Uterus (tissue), 4 donors: ENCODE results near the gene DMKN. TPM values are rescaled to one million over a fixed set of nuclear protein-coding genes. Genes with fewer than 3 reads are reported as not detected.

Experiments
- DNase-seq, 2 donors: peaks; one replicate each; pipeline ENCODE4 v3.0.0-alpha.2; 2019 to 2020
- H3K27ac ChIP-seq, 2 donors: fragments of 200-600 bp; sonication (generic); 1 replicate in 1 of 2; 2 replicates in 1 of 2; pipeline ENCODE4 v1.5.1; 2016 to 2018
- H3K27me3 ChIP-seq, 2 donors: fragments of 200-600 bp; sonication (generic); one replicate each; pipeline ENCODE4 v1.5.1; 2018 to 2019; ENCODE audit warnings: control low read depth in 1 of 2
- H3K36me3 ChIP-seq, 2 donors: fragments of 200-600 bp; sonication (generic); one replicate each; pipeline ENCODE4 v1.5.1; 2019; ENCODE audit warnings: control low read depth in 1 of 2
- H3K4me1 ChIP-seq, 2 donors: fragments of 200-600 bp; sonication (generic); one replicate each; pipeline ENCODE4 v1.5.1; 2018 to 2019; ENCODE audit warnings: control low read depth in 1 of 2
- H3K4me3 ChIP-seq, 2 donors: fragments of 200-600 bp; sonication (generic); 1 replicate in 1 of 2; 2 replicates in 1 of 2; pipeline ENCODE4 v1.5.1; 2018 to 2019; ENCODE audit warnings: mild to moderate bottlenecking in 1 of 2
- H3K9me3 ChIP-seq, 2 donors: fragments of 200-600 bp; sonication (generic); one replicate each; pipeline ENCODE4 v1.5.1; 2019; ENCODE audit warnings: control low read depth in 1 of 2
- CTCF ChIP-seq, 4 experiments: fragments of 200-600 bp in 2 of 4; fragments of 450-650 bp in 2 of 4; sonication (generic) in 2 of 4; IDR thresholded peaks; one replicate each; pipeline ENCODE4 v1.5.1; 2016 to 2019; ENCODE audit warnings: antibody characterized with exemption in 4 of 4, mild to moderate bottlenecking in 2 of 4, moderate library complexity in 1 of 4
- POLR2A ChIP-seq, 2 donors: fragments of 450-650 bp; IDR thresholded peaks; one replicate each; pipeline ENCODE4 v1.6.1; 2016; ENCODE audit warnings: antibody characterized with exemption in 2 of 2, mild to moderate bottlenecking in 1 of 2, moderate library complexity in 1 of 2
- intact Hi-C: fragments of 100-400 bp; cut with DNase I; formaldehyde crosslinking; loops from one replicate; pipeline ENCODE4 v1.15.1; 2023; ENCODE audit warnings: low total_unique reads
- total RNA-seq, 4 donors: library from RNA; depleted of rRNA in 3 of 4; stranded (reverse); fragments of >200 nt in 3 of 4; gene quantifications; one replicate each; pipeline versions ENCODE4 v1.1.0 to v1.2.4, GENCODE V29; 2014 to 2023
- donor health status: DM: yes; HTN: yes; CAD: no.

The DMKN gene
- total RNA-seq, 4 donors from 2014 or later: 4.4 to 73.7 (median 39.5) TPM

- intact Hi-C loops: no loop called here
- H3K4me1 ChIP-seq: peaks cover 0 to 3% of the 10 kb centered on the region in 2 donors
- peaks cover 10 to 11% of the 10 kb centered on the region in 2 donors for H3K27me3 ChIP-seq
- no peak for DNase-seq
- H3K9me3 ChIP-seq: no peaks in the 10 kb centered on the region
- TF ChIP-seq POLR2A (IDR thresholded peaks at IDR 0.05) (no peak), CTCF (IDR thresholded peaks at IDR 0.05) (no peak)
- H3K4me3 ChIP-seq: no peak overlapping the region
- H3K36me3 ChIP-seq: no peaks in the 10 kb centered on the region
- no peak overlapping the region for H3K27ac ChIP-seq
Measured at GRCh38 chr19:35554076-35554475, 40.6 kb upstream of the DMKN start.

- Histone ChIP-seq H3K4me1 (peaks cover 0 to 3% of the 10 kb centered on the region in 2 donors), H3K4me3 (no peak overlapping the region), H3K27ac (no peak overlapping the region), H3K36me3 (no peaks in the 10 kb centered on the region), H3K9me3 (no peaks in the 10 kb centered on the region), H3K27me3 (peaks cover 5 to 10% of the 10 kb centered on the region in 2 donors)
- intact Hi-C loops: no loop called here
- no peak for DNase-seq
- TF ChIP-seq POLR2A (IDR thresholded peaks at IDR 0.05) (no peak), CTCF (IDR thresholded peaks at IDR 0.05) (no peak)
Measured at GRCh38 chr19:35553385-35554000, 40.0 kb upstream of the DMKN start.

DNA sequence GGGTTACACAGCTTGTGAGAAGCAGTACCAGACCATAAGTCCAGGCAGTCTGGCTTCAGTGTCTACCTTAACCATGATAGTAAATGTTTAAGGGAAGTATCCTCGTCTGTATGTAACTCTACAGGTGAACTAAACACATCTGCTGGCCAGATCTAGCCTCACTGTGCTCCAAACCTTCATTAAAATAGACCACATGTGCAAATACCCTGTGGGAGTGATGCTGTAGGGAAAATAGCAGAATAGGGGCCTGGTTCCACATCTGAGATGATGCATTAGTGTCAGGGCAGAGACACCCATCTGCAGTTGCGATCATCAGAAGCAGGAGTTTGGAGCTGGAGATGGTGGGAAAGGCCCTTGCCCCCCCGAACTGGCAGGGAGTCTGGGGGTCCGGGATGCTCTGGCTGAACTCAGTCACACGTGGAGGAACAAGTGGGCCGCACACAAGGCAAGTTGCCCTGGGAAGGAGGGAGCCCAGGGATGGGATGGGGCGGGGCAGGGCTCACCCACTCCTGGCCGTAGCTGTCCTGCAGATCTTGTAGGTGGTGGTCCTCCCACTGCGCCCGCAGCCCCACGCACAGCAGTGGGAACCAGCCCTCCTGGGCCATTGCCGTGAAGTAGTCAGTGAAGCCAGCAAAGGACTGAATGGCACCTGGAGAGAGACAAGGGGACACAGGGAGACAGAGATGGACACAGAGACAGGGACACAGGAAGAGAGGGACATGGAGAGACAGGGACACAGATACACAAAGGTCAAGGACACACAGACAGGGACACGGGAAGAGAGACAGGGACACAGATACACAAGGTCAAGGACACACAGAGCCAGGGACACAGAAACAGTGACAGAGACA, 39.3 kb upstream of the DMKN start:
- intact Hi-C loops: no loop called here
- no peak for TF ChIP-seq POLR2A (IDR thresholded peaks at IDR 0.05)
- no peak for TF ChIP-seq CTCF (IDR thresholded peaks at IDR 0.05)
- Histone ChIP-seq H3K4me3 (no peak overlapping the region), H3K27me3 (peaks cover 0 to 2% of the 10 kb centered on the region in 2 donors), H3K27ac (no peak overlapping the region), H3K36me3 (no peaks in the 10 kb centered on the region), H3K4me1 (peaks cover 0 to under 1% of the 10 kb centered on the region in 2 donors), H3K9me3 (no peaks in the 10 kb centered on the region)
- no peak for DNase-seq

- Histone ChIP-seq H3K9me3 (no peaks in the 10 kb centered on the region), H3K27me3 (no peaks in the 10 kb centered on the region), H3K36me3 (no peaks in the 10 kb centered on the region), H3K4me1 (peaks cover 0 to 7% of the 10 kb centered on the region in 2 donors), H3K4me3 (no peak overlapping the region), H3K27ac (no peak overlapping the region)
- intact Hi-C loops: no loop called here
- TF ChIP-seq POLR2A (IDR thresholded peaks at IDR 0.05): no peak
- no peak for TF ChIP-seq CTCF (IDR thresholded peaks at IDR 0.05)
- DNase-seq: no peak
Measured at GRCh38 chr19:35551091-35551810, 37.8 kb upstream of the DMKN start.
